Measurements from ENCODE around the gene ARHGAP6. TPM values are rescaled to one million over a fixed set of nuclear protein-coding genes. Genes with fewer than 3 reads are reported as not detected.
"Not testable (repeated sequence)": the region's sequence is repeated elsewhere in the genome, so short reads cannot be mapped to it uniquely, and the experiment has no call there.

Gene ARHGAP6
- total RNA-seq, 1 donor from 2014 or later: 33.6 TPM

- intact Hi-C loops (cut with DNase I): no loop called here
- TF ChIP-seq CTCF (IDR thresholded peaks at IDR 0.05): no peak
- no peaks in the 10 kb centered on the region for H3K9me3 ChIP-seq
- no peak overlapping the region for H3K27ac ChIP-seq
- no peaks in the 10 kb centered on the region for H3K27me3 ChIP-seq
- DNase-seq (ENCODE audit: low spot score in 2 of 2): no peak
- H3K4me3 ChIP-seq: no peak overlapping the region
- H3K36me3 ChIP-seq: no peaks in the 10 kb centered on the region
- H3K4me1 ChIP-seq: peaks cover 0 to 6% of the 10 kb centered on the region in 2 donors
Measured at GRCh38 chrX:11504234-11504633, 161.5 kb downstream of the ARHGAP6 start.

- DNase-seq (ENCODE audit: low spot score in 2 of 2): no peak
- no peaks in the 10 kb centered on the region for H3K27me3 ChIP-seq
- H3K4me1 ChIP-seq: peaks cover 0 to 9% of the 10 kb centered on the region in 2 donors
- no peaks in the 10 kb centered on the region for H3K9me3 ChIP-seq
- no peaks in the 10 kb centered on the region for H3K36me3 ChIP-seq
- no peak overlapping the region for H3K4me3 ChIP-seq
- intact Hi-C loops (cut with DNase I): no loop called here
- H3K27ac ChIP-seq: peak overlapping the region in 1 of 2 donors; percentile 56
- no peak for TF ChIP-seq CTCF (IDR thresholded peaks at IDR 0.05)
Measured at GRCh38 chrX:11499076-11500044, 166.4 kb downstream of the ARHGAP6 start.

GRCh38 chrX:11491375-11491774, 174.3 kb downstream of the ARHGAP6 start:
- intact Hi-C loops (cut with DNase I); H3K4me3 ChIP-seq; H3K36me3 ChIP-seq; DNase-seq (ENCODE audit: low spot score in 2 of 2); H3K27me3 ChIP-seq; H3K27ac ChIP-seq; H3K9me3 ChIP-seq; H3K4me1 ChIP-seq: not testable (repeated sequence)

GRCh38 chrX:11484290-11484689, 181.4 kb downstream of the ARHGAP6 start:
- Histone ChIP-seq H3K27me3 (no peaks in the 10 kb centered on the region), H3K27ac (no peak overlapping the region), H3K36me3 (no peaks in the 10 kb centered on the region), H3K9me3 (no peaks in the 10 kb centered on the region), H3K4me3 (no peak overlapping the region), H3K4me1 (no peaks in the 10 kb centered on the region)
- TF ChIP-seq CTCF (IDR thresholded peaks at IDR 0.05): no peak
- DNase-seq (ENCODE audit: low spot score in 2 of 2): no peak
- intact Hi-C loops (cut with DNase I): no loop called here

GRCh38 chrX:11481035-11481434, 184.7 kb downstream of the ARHGAP6 start:
- Histone ChIP-seq H3K4me1 (no peaks in the 10 kb centered on the region), H3K27me3 (no peaks in the 10 kb centered on the region), H3K27ac (no peak overlapping the region), H3K4me3 (no peak overlapping the region), H3K9me3 (no peaks in the 10 kb centered on the region), H3K36me3 (no peaks in the 10 kb centered on the region)
- no peak for DNase-seq (ENCODE audit: low spot score in 2 of 2)
- intact Hi-C loops (cut with DNase I): no loop called here
- no peak for TF ChIP-seq CTCF (IDR thresholded peaks at IDR 0.05)

GRCh38 chrX:11480626-11481025, 185.1 kb downstream of the ARHGAP6 start:
- DNase-seq (ENCODE audit: low spot score in 2 of 2): no peak
- H3K9me3 ChIP-seq: no peaks in the 10 kb centered on the region
- no peaks in the 10 kb centered on the region for H3K4me1 ChIP-seq
- no peak overlapping the region for H3K27ac ChIP-seq
- no peak overlapping the region for H3K4me3 ChIP-seq
- intact Hi-C loops (cut with DNase I): no loop called here
- TF ChIP-seq CTCF (IDR thresholded peaks at IDR 0.05): no peak
- no peaks in the 10 kb centered on the region for H3K27me3 ChIP-seq
- no peaks in the 10 kb centered on the region for H3K36me3 ChIP-seq

All from ascending aorta (tissue), 2 donors.